Naive thymus-derived CD4-positive, alpha-beta T cell (primary cell): ENCODE measurements around the gene LRP10. TPM values are rescaled to one million over a fixed set of nuclear protein-coding genes. Genes with fewer than 3 reads are reported as not detected.

ENCODE experiments used
- ATAC-seq: fragments of 150-1000 bp; cut with Tn5 transposase; 2 replicates; pipeline ENCODE4 v1.10.0; 2021; ENCODE audit warnings: mild to moderate bottlenecking, moderate library complexity
- CTCF ChIA-PET: fragments of 350-600 bp; sonication (Branson Sonifier 250); formaldehyde crosslinking; loops from one replicate; lab custom pipeline; 2021; ENCODE audit warnings: antibody characterized with exemption; lab: Charles Lee
- POLR2A ChIA-PET: fragments of 350-600 bp; sonication (Branson Sonifier 250); formaldehyde crosslinking; loops from one replicate; lab custom pipeline; 2021; ENCODE audit warnings: antibody characterized with exemption, inconsistent platforms; lab: Charles Lee
- DNase-seq, 9 donors: peaks; one replicate each; pipeline versions ENCODE4 v3.0.0 to v3.0.0-alpha.2; 2020 to 2022; ENCODE audit warnings: mixed read lengths in 1 of 9
- H3K27ac ChIP-seq: one replicate; pipeline ENCODE4 v1.7.0; 2013; ENCODE audit warnings: mild to moderate bottlenecking, low read depth, low read length, moderate library complexity
- H3K27me3 ChIP-seq, 2 donors: one replicate each; pipeline ENCODE4 v1.7.0; 2013; ENCODE audit warnings: low read length in 2 of 2, mild to moderate bottlenecking in 2 of 2, moderate library complexity in 2 of 2; ENCODE audit not compliant: control insufficient read depth in 2 of 2, insufficient read depth in 2 of 2
- H3K36me3 ChIP-seq, 3 experiments: 1 replicate in 2 of 3; 2 replicates in 1 of 3; pipeline ENCODE4 v1.7.0; 2013; ENCODE audit warnings: low read length in 3 of 3, mild to moderate bottlenecking in 3 of 3, moderate library complexity in 1 of 3; ENCODE audit not compliant: insufficient read depth in 3 of 3, control insufficient read depth in 2 of 3
- H3K4me1 ChIP-seq, 2 donors: one replicate each; pipeline ENCODE4 v1.7.0; 2013; ENCODE audit warnings: low read length in 2 of 2, mild to moderate bottlenecking in 2 of 2, moderate library complexity in 1 of 2; ENCODE audit not compliant: control insufficient read depth in 2 of 2, insufficient read depth in 2 of 2
- H3K4me3 ChIP-seq: 2 replicates; pipeline ENCODE4 v1.7.0; 2013; ENCODE audit warnings: mild to moderate bottlenecking, low read length
- H3K9me3 ChIP-seq, 3 experiments: 1 replicate in 2 of 3; 2 replicates in 1 of 3; pipeline ENCODE4 v1.7.0; 2013; ENCODE audit warnings: low read length in 3 of 3; ENCODE audit not compliant: control insufficient read depth in 2 of 3
- H3K27ac Mint-ChIP-seq, 9 donors: one replicate each; pipeline ENCODE4 v1.8.0; 2020 to 2022; ENCODE audit warnings: mixed read lengths in 9 of 9, mild to moderate bottlenecking in 8 of 9, moderate library complexity in 5 of 9, inconsistent platforms in 2 of 9
- H3K27me3 Mint-ChIP-seq, 5 donors: one replicate each; pipeline ENCODE4 v1.8.0; 2021 to 2022; ENCODE audit warnings: mixed read lengths in 5 of 5, mild to moderate bottlenecking in 1 of 5
- H3K36me3 Mint-ChIP-seq, 5 donors: one replicate each; pipeline ENCODE4 v1.8.0; 2020 to 2022; ENCODE audit warnings: mixed read lengths in 5 of 5, mild to moderate bottlenecking in 3 of 5, inconsistent platforms in 1 of 5
- H3K4me1 Mint-ChIP-seq, 7 donors: one replicate each; pipeline ENCODE4 v1.8.0; 2020 to 2022; ENCODE audit warnings: mixed read lengths in 7 of 7, mild to moderate bottlenecking in 3 of 7, inconsistent platforms in 1 of 7
- H3K4me3 Mint-ChIP-seq, 10 donors: one replicate each; pipeline ENCODE4 v1.8.0; 2020 to 2022; ENCODE audit warnings: mild to moderate bottlenecking in 10 of 10, mixed read lengths in 10 of 10, moderate library complexity in 6 of 10, inconsistent platforms in 2 of 10
- H3K9me3 Mint-ChIP-seq, 11 donors: one replicate each; pipeline ENCODE4 v1.8.0; 2020 to 2022; ENCODE audit warnings: mixed read lengths in 11 of 11, mild to moderate bottlenecking in 4 of 11, inconsistent platforms in 1 of 11, moderate library complexity in 1 of 11
- intact Hi-C, 2 donors: fragments of 100-400 bp; cut with micrococcal nuclease; formaldehyde crosslinking; loops; one replicate each; pipeline ENCODE4 v1.15.1; 2023
- polyA plus RNA-seq, 2 donors: library from polyadenylated mRNA; unstranded; fragments of 300-500 nt; fragmentation: Illumina TruSeq; gene quantifications; one replicate each; pipeline ENCODE4 v1.2.3, GENCODE V29; 2021
- total RNA-seq, 6 experiments: library from RNA in 5 of 6; stranded (reverse) in 5 of 6; gene quantifications; 1 replicate in 5 of 6; 2 replicates in 1 of 6; pipeline ENCODE4 v1.2.3 and lab custom pipeline; 2021 to 2026

The LRP10 gene
- total and polyA plus RNA-seq, 7 experiments from 2014 or later = 55.5 to 103 (median 72.3) TPM

DNA sequence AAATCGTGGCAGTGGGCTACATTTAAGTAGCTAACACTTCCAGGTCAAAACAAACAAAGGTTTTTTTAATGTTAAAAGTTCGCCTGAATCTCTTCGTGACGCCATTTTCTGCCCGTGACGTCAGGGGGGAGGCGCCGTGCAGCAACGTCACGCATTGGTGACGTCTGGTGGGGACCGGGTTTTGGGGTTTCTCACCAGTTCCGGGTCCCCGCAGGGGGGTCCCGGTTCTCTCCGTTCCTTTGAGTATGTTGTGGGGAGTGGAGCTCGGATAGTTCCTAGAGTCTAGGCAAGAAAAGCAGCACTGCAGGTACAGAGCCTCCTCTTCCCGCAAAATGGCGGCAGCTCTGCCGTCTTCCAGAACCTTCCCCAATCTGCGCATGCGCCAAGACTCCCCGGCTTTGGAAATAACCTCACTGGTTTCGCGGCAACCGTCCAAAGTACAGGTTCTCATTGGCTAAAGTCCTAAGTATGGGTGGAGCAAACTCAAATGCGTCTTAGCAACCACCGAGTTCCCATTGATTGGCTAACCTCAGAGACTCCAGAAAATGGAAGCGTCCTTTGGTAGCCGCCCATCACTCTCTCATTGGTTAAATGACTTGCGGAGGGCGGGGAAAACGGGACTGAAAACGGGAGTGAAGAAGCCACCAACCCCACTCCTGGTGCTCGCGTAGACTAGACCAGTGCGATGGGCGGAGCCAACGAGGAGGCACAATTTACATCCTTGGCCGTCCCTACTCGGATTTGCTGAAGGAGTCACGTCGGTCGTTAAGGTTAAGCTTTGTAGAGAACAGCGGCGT is 47.5 kb downstream of the LRP10 start, which contains the start of gene RBM23:
TSS of gene RBM23 (minus strand) at position 346 of the 797 bp plus-strand sequence.
- H3K27ac ChIP-seq = peak within 1 kb of the TSS; percentile 98
- H3K9me3 Mint-ChIP-seq = peaks cover 0 to 7% (median 0%) of the 10 kb centered on the region in 11 donors
- no peaks in the 10 kb centered on the region for H3K27me3 ChIP-seq
- POLR2A ChIA-PET = interaction anchor here (0.7 to 6.9 kb wide), 19 partner anchors 10 to 1651 kb away, joined by 3 to 74 read pairs (median 4); partner anchors contain the start of genes ACIN1, C14orf119, DAD1 and HAUS4
- peak within 1 kb of the TSS; percentile 96 for H3K4me3 ChIP-seq
- peaks cover 0 to 19% of the 10 kb centered on the region in 2 donors for H3K4me1 ChIP-seq
- H3K4me1 Mint-ChIP-seq = peaks cover 18 to 56% (median 49%) of the 10 kb centered on the region in 7 donors
- CTCF ChIA-PET = interaction anchor here (0.6 to 3.5 kb wide), 9 partner anchors 11 to 349 kb away, joined by 3 to 27 read pairs (median 4); partner anchors contain the start of gene PRMT5
- ATAC-seq (peak; percentile 92), DNase-seq (peak; percentile 98 to 100 (median 100))
- peaks cover 0 to 4% (median 0%) of the 10 kb centered on the region in 5 donors for H3K27me3 Mint-ChIP-seq
- H3K36me3 ChIP-seq = peaks cover 3 to 29% (median 4%) of the 10 kb centered on the region in 3 experiments
- peaks cover 12 to 32% (median 30%) of the 10 kb centered on the region in 5 donors for H3K36me3 Mint-ChIP-seq
- H3K9me3 ChIP-seq = no peaks in the 10 kb centered on the region
- H3K4me3 Mint-ChIP-seq = peak within 1 kb of the TSS; percentile 93 to 100 (median 97)
- intact Hi-C loops = loop anchor here (1.0 to 5.0 kb wide), 21 partner anchors 10 to 1650 kb away; partner anchors contain the start of genes ACIN1 (in 2 of the 2), C14orf119 (in 2 of the 2), DAD1 (in 2 of the 2) and HAUS4 (in 2 of the 2)
- peak within 1 kb of the TSS; percentile 100 for H3K27ac Mint-ChIP-seq

DNA sequence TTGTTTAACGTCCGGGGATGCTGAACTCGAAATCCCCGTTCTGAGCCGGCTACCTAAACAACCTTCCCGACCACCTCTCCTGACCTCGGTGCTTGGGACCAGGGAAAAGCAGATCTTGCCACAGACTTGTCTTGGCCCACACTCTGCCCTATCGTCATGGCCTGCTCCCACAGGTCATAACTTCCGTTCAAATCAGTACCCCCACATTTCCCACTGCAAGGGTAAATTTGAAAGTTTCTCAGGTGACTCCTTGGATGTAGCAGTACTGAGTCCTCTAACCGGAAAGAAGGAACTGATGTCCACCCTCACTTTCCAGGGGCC is 48.0 kb downstream of the LRP10 start:
- Histone ChIP-seq H3K36me3 (peaks cover 4 to 34% (median 9%) of the 10 kb centered on the region in 3 experiments), H3K4me1 (peaks cover 0 to 19% of the 10 kb centered on the region in 2 donors), H3K4me3 (peak overlapping the region; percentile 44), H3K9me3 (no peaks in the 10 kb centered on the region), H3K27ac (peak overlapping the region; percentile 98), H3K27me3 (no peaks in the 10 kb centered on the region)
- intact Hi-C loops = loop anchor here (1.0 to 5.0 kb wide), 19 partner anchors 10 to 1651 kb away; partner anchors contain the start of genes ACIN1 (in 2 of the 2), C14orf119 (in 2 of the 2), DAD1 (in 2 of the 2) and HAUS4 (in 2 of the 2)
- peaks cover 18 to 52% (median 46%) of the 10 kb centered on the region in 7 donors for H3K4me1 Mint-ChIP-seq
- CTCF ChIA-PET = interaction anchor here (1.0 to 3.5 kb wide), 7 partner anchors 10 to 349 kb away, joined by 3 to 27 read pairs (median 6); partner anchors contain the start of gene PRMT5
- POLR2A ChIA-PET = interaction anchor here (0.7 to 6.9 kb wide), 14 partner anchors 9 to 1651 kb away, joined by 3 to 74 read pairs (median 9); partner anchors contain the start of genes ACIN1, C14orf119, DAD1 and HAUS4
- H3K27me3 Mint-ChIP-seq = peaks cover 0 to 4% (median 0%) of the 10 kb centered on the region in 5 donors
- no peak for ATAC-seq
- H3K4me3 Mint-ChIP-seq = peak overlapping the region; percentile 93 to 100 (median 97)
- H3K9me3 Mint-ChIP-seq = peaks cover 0 to 7% (median 0%) of the 10 kb centered on the region in 11 donors
- peak overlapping the region; percentile 100 for H3K27ac Mint-ChIP-seq
- H3K36me3 Mint-ChIP-seq = peaks cover 13 to 36% (median 30%) of the 10 kb centered on the region in 5 donors
- DNase-seq = no peak

DNA sequence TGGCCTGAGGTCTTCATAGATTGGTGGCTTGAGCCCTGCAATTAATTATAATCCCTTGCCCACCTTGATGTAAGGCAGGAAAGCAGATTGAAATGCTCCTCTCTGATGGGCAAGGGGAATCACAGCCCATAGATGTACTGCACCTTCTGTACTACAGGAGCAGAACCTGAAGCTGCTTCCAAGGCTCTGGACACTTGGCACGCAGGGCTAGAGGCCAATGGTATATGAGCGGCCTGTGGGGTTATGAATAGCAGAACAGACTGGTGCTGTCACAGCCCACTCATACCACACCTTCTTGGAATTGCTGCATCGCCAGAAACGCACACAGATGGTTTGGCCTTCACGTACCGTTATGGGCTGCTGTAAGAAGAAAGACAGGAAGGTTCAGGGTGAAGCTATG is 49.2 kb downstream of the LRP10 start:
- POLR2A ChIA-PET = interaction anchor here (0.6 to 6.9 kb wide), 8 partner anchors 8 to 350 kb away, joined by 3 to 74 read pairs (median 13); partner anchors contain the start of genes ACIN1, C14orf119, HAUS4 and LRP10
- no peak for ATAC-seq
- Histone ChIP-seq H3K27ac (peak overlapping the region; percentile 98), H3K27me3 (no peaks in the 10 kb centered on the region), H3K36me3 (peaks cover 4 to 39% (median 12%) of the 10 kb centered on the region in 3 experiments), H3K4me3 (no peak overlapping the region), H3K9me3 (no peaks in the 10 kb centered on the region), H3K4me1 (peaks cover 0 to 19% of the 10 kb centered on the region in 2 donors)
- H3K36me3 Mint-ChIP-seq = peaks cover 13 to 40% (median 30%) of the 10 kb centered on the region in 5 donors
- no peak for DNase-seq
- peaks cover 0 to 7% (median 0%) of the 10 kb centered on the region in 11 donors for H3K9me3 Mint-ChIP-seq
- H3K4me1 Mint-ChIP-seq = peaks cover 13 to 41% (median 38%) of the 10 kb centered on the region in 7 donors
- peaks cover 0 to 4% (median 0%) of the 10 kb centered on the region in 5 donors for H3K27me3 Mint-ChIP-seq
- CTCF ChIA-PET = interaction anchor here (1.0 to 1.7 kb wide), 3 partner anchors 9 to 138 kb away, joined by 4 to 6 read pairs (median 5); partner anchors contain the start of gene PRMT5
- peak overlapping the region in 6 of 9 donors; percentile 100 for H3K27ac Mint-ChIP-seq
- intact Hi-C loops = loop anchor here in 1 of 2 donors (10.0 kb wide), 1 partner anchor 1466 kb away; the partner anchor contains the start of gene CHD8
- H3K4me3 Mint-ChIP-seq = peak overlapping the region in 1 of 10 donors; percentile 100

DNA sequence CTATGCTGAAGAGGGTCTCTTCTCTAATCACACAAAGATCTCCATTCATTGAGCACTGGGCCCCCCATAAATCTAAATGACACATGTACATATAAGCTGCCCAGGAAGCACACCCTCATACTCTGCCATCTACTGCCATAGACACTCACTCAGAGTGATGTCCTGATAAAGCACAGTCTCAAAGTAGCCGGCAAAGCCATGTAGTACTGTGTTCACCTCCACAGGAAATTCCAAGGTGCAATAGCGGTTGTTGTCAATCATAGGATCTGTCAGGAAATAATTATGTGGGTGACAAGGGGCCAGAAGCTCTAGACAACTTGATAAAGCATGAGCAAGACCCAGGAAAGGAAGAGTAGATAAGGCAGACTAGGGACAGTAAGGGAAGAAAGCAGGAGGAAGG is 50.8 kb downstream of the LRP10 start:
- no peaks in the 10 kb centered on the region for H3K9me3 ChIP-seq
- DNase-seq (no peak), ATAC-seq (no peak)
- peaks cover 7 to 43% (median 32%) of the 10 kb centered on the region in 7 donors for H3K4me1 Mint-ChIP-seq
- intact Hi-C loops = loop anchor here in 1 of 2 donors (10.0 kb wide), 1 partner anchor 1467 kb away; the partner anchor contains the start of gene CHD8
- H3K27ac Mint-ChIP-seq = peak overlapping the region in 2 of 9 donors; percentile 12 to 26
- peaks cover 0 to 4% (median 0%) of the 10 kb centered on the region in 5 donors for H3K27me3 Mint-ChIP-seq
- no peak overlapping the region for H3K4me3 Mint-ChIP-seq
- H3K36me3 ChIP-seq = peaks cover 4 to 46% (median 12%) of the 10 kb centered on the region in 3 experiments
- peaks cover 0 to 14% of the 10 kb centered on the region in 2 donors for H3K4me1 ChIP-seq
- H3K4me3 ChIP-seq = no peak overlapping the region
- peaks cover 0 to 7% (median 0%) of the 10 kb centered on the region in 11 donors for H3K9me3 Mint-ChIP-seq
- CTCF ChIA-PET = interaction anchor here (0.7 kb wide), 1 partner anchor 23 kb away, joined by 3 read pairs; no protein-coding TSS in a partner anchor
- H3K36me3 Mint-ChIP-seq = peaks cover 13 to 48% (median 30%) of the 10 kb centered on the region in 5 donors
- no peak overlapping the region for H3K27ac ChIP-seq
- H3K27me3 ChIP-seq = no peaks in the 10 kb centered on the region
- POLR2A ChIA-PET = interaction anchor here (0.6 kb wide), 1 partner anchor 28 kb away, joined by 3 read pairs; no protein-coding TSS in a partner anchor

DNA sequence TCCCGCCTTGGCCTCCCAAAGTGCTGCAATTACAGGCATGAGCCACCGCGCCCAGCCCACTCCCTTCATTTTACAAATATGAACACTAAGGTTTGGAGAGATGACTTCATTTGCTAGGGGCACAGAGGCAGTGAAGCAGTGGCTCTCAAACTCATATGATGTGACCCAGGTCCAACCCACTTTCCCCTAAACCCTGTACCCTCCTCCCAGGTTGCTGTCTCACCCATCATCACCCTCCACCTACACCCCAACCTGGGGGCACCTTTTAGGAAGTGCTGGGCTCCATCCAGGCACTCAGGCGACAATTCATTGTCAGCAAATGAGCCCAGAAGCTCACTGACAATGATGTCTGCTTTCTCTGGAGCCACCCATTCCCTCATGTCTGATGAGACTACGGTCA is 52.2 kb downstream of the LRP10 start:
- ATAC-seq (no peak), DNase-seq (no peak)
- ChIA-PET POLR2A (no interaction called here), CTCF (no interaction called here)
- Mint-ChIP-seq H3K4me3 (no peak overlapping the region), H3K27me3 (peaks cover 0 to 4% (median 0%) of the 10 kb centered on the region in 5 donors), H3K9me3 (peaks cover 0 to 5% (median 0%) of the 10 kb centered on the region in 11 donors), H3K36me3 (peaks cover 13 to 48% (median 21%) of the 10 kb centered on the region in 5 donors), H3K27ac (no peak overlapping the region), H3K4me1 (peaks cover 7 to 37% (median 26%) of the 10 kb centered on the region in 7 donors)
- Histone ChIP-seq H3K4me1 (peaks cover 9 to 17% of the 10 kb centered on the region in 2 donors), H3K4me3 (no peak overlapping the region), H3K27ac (no peak overlapping the region), H3K9me3 (no peaks in the 10 kb centered on the region), H3K27me3 (no peaks in the 10 kb centered on the region), H3K36me3 (peaks cover 4 to 46% (median 12%) of the 10 kb centered on the region in 3 experiments)
- intact Hi-C loops = loop anchor here in 1 of 2 donors (10.0 kb wide), 1 partner anchor 1469 kb away; the partner anchor contains the start of gene CHD8
